HEK293 (cell line): ENCODE data around the gene IFNAR1.
"Not testable (repeated sequence)": the region's sequence is repeated elsewhere in the genome, so short reads cannot be mapped to it uniquely, and the experiment has no call there.

ENCODE experiments used
- CTCF ChIA-PET: fragments of 350-600 bp; formaldehyde crosslinking; extraction: SDS; loops from one replicate; lab custom pipeline; 2021; ENCODE audit warnings: antibody characterized with exemption; lab: Yijun Ruan, JAX
- POLR2A ChIA-PET: fragments of 300-600 bp; formaldehyde crosslinking; extraction: SDS; loops from one replicate; lab custom pipeline; 2020; ENCODE audit warnings: antibody characterized with exemption, inconsistent platforms; lab: Yijun Ruan, JAX
- H3K27ac ChIP-seq: fragments of 200-500 bp; sonication (Bioruptor generic); 2 replicates; pipeline ENCODE4 v1.5.1; 2014; ENCODE audit warnings: low read depth, low read length, control low read depth, inconsistent platforms; ENCODE audit errors: extremely low read depth
- H3K36me3 ChIP-seq, 2 experiments: fragments of 200-500 bp in 1 of 2; sonication (Bioruptor generic) in 1 of 2; 1 replicate in 1 of 2; 2 replicates in 1 of 2; pipeline ENCODE4 v1.5.1; 2014 to 2017; ENCODE audit warnings: inconsistent platforms in 2 of 2, low read length in 2 of 2; ENCODE audit not compliant: control insufficient read depth in 2 of 2, insufficient read depth in 1 of 2
- H3K4me1 ChIP-seq: fragments of 200-500 bp; sonication (Bioruptor generic); 2 replicates; pipeline ENCODE4 v1.5.1; 2014; ENCODE audit warnings: mild to moderate bottlenecking, low read length, inconsistent platforms; ENCODE audit not compliant: control insufficient read depth, insufficient read depth
- H3K4me3 ChIP-seq: 2 replicates; pipeline ENCODE4 v1.5.1; 2011; ENCODE audit warnings: low read depth, mild to moderate bottlenecking, control low read depth, low read length, moderate library complexity
- H3K9me3 ChIP-seq: fragments of 200-500 bp; sonication (Bioruptor generic); 2 replicates; pipeline ENCODE4 v1.5.1; 2014; ENCODE audit warnings: low read depth, low read length, inconsistent platforms; ENCODE audit not compliant: control insufficient read depth, insufficient read depth
- GLI4 ChIP-seq: fragments of 450-650 bp; formaldehyde crosslinking; IDR thresholded peaks from 2 replicates; pipeline ENCODE4 v1.5.1; 2016; ENCODE audit warnings: missing biosample characterization, missing genetic modification characterization
- GLIS2 ChIP-seq: fragments of 450-650 bp; formaldehyde crosslinking; IDR thresholded peaks from 2 replicates; pipeline ENCODE4 v1.5.1; 2016; ENCODE audit warnings: missing biosample characterization, missing genetic modification characterization
- KLF1 ChIP-seq: fragments of 450-650 bp; formaldehyde crosslinking; IDR thresholded peaks from 2 replicates; pipeline ENCODE4 v1.5.1; 2016; ENCODE audit warnings: missing biosample characterization, missing genetic modification characterization
- PRDM1 ChIP-seq: fragments of 450-650 bp; formaldehyde crosslinking; IDR thresholded peaks from 2 replicates; pipeline ENCODE4; 2016; ENCODE audit warnings: missing biosample characterization, missing genetic modification characterization
- SETDB1 ChIP-seq: IDR thresholded peaks from one replicate; pipeline ENCODE4 v1.6.1; 2017; ENCODE audit warnings: mild to moderate bottlenecking, low read length, moderate library complexity, mixed read lengths; ENCODE audit not compliant: insufficient read length
- TRIM28 ChIP-seq: IDR thresholded peaks from 2 replicates; pipeline ENCODE4 v1.6.1; 2011; ENCODE audit warnings: low read length, control low read depth, borderline replicate concordance
- YY2 ChIP-seq: fragments of 450-650 bp; formaldehyde crosslinking; IDR thresholded peaks from 2 replicates; pipeline ENCODE4 v1.5.1; 2016; ENCODE audit warnings: missing biosample characterization, missing genetic modification characterization
- ZBTB20 ChIP-seq: fragments of 450-650 bp; formaldehyde crosslinking; IDR thresholded peaks from 2 replicates; pipeline ENCODE4 v1.5.1; 2016; ENCODE audit warnings: missing biosample characterization, missing genetic modification characterization
- ZEB2 ChIP-seq: fragments of 450-650 bp; formaldehyde crosslinking; IDR thresholded peaks from 2 replicates; pipeline ENCODE4 v1.5.1; 2016; ENCODE audit warnings: missing biosample characterization, missing genetic modification characterization
- ZIC2 ChIP-seq: fragments of 450-650 bp; formaldehyde crosslinking; IDR thresholded peaks from 2 replicates; pipeline ENCODE4 v1.5.1; 2016; ENCODE audit warnings: missing biosample characterization, missing genetic modification characterization
- ZNF16 ChIP-seq: fragments of 450-650 bp; formaldehyde crosslinking; IDR thresholded peaks from 2 replicates; pipeline ENCODE4 v1.5.1; 2016; ENCODE audit warnings: low read depth, missing biosample characterization, missing genetic modification characterization
- ZNF19 ChIP-seq: fragments of 450-650 bp; formaldehyde crosslinking; IDR thresholded peaks from 2 replicates; pipeline ENCODE4; 2016; ENCODE audit warnings: missing biosample characterization, missing genetic modification characterization, low read depth
- ZNF223 ChIP-seq: fragments of 450-650 bp; formaldehyde crosslinking; IDR thresholded peaks from 2 replicates; pipeline ENCODE4 v1.5.1; 2016; ENCODE audit warnings: missing biosample characterization, missing genetic modification characterization
- ZNF354C ChIP-seq: fragments of 450-650 bp; formaldehyde crosslinking; IDR thresholded peaks from 2 replicates; pipeline ENCODE4 v1.5.1; 2016; ENCODE audit warnings: missing biosample characterization, missing genetic modification characterization, low read depth, borderline replicate concordance
- ZNF366 ChIP-seq: fragments of 450-650 bp; formaldehyde crosslinking; conservative IDR thresholded peaks from 2 replicates; pipeline ENCODE4 v1.5.1; 2016; ENCODE audit warnings: missing biosample characterization, missing genetic modification characterization
- ZNF394 ChIP-seq: fragments of 450-650 bp; formaldehyde crosslinking; IDR thresholded peaks from 2 replicates; pipeline ENCODE4 v1.5.1; 2016; ENCODE audit warnings: missing biosample characterization, missing genetic modification characterization, mild to moderate bottlenecking, moderate library complexity, borderline replicate concordance
- ZNF529 ChIP-seq: fragments of 450-650 bp; formaldehyde crosslinking; IDR thresholded peaks from 2 replicates; pipeline ENCODE4 v1.5.1; 2017; ENCODE audit warnings: missing genetic modification characterization, missing biosample characterization; ENCODE audit not compliant: insufficient replicate concordance
- ZNF530 ChIP-seq: fragments of 450-650 bp; formaldehyde crosslinking; IDR thresholded peaks from 2 replicates; pipeline ENCODE4 v1.5.1; 2016; ENCODE audit warnings: low read depth, missing biosample characterization, missing genetic modification characterization
- ZNF555 ChIP-seq: fragments of 450-650 bp; formaldehyde crosslinking; conservative IDR thresholded peaks from 2 replicates; pipeline ENCODE4 v1.5.1; 2017; ENCODE audit warnings: missing biosample characterization, mild to moderate bottlenecking, missing genetic modification characterization, inconsistent platforms
- ZNF600 ChIP-seq: fragments of 450-650 bp; formaldehyde crosslinking; IDR thresholded peaks from 2 replicates; pipeline ENCODE4 v1.5.1; 2016; ENCODE audit warnings: missing biosample characterization, missing genetic modification characterization
- ZNF624 ChIP-seq: fragments of 450-650 bp; formaldehyde crosslinking; IDR thresholded peaks from 2 replicates; pipeline ENCODE4 v1.5.1; 2017; ENCODE audit warnings: missing biosample characterization, missing genetic modification characterization
- ZNF701 ChIP-seq: fragments of 450-650 bp; formaldehyde crosslinking; IDR thresholded peaks from 2 replicates; pipeline ENCODE4 v1.5.1; 2016; ENCODE audit warnings: missing biosample characterization, missing genetic modification characterization
- ZNF791 ChIP-seq: fragments of 450-650 bp; formaldehyde crosslinking; IDR thresholded peaks from 2 replicates; pipeline ENCODE4 v1.5.1; 2016; ENCODE audit warnings: missing biosample characterization, missing genetic modification characterization
- TF ChIP-seq, protein P1 (sequence below): fragments of 450-650 bp; formaldehyde crosslinking; IDR thresholded peaks from 2 replicates; pipeline ENCODE4 v1.5.1; 2016; ENCODE audit warnings: missing biosample characterization, missing genetic modification characterization
- TF ChIP-seq, protein P2 (sequence below): fragments of 450-650 bp; formaldehyde crosslinking; IDR thresholded peaks from 2 replicates; pipeline ENCODE4 v1.5.1; 2016; ENCODE audit warnings: missing biosample characterization, missing genetic modification characterization
- TF ChIP-seq, protein P3 (sequence below): fragments of 450-650 bp; formaldehyde crosslinking; IDR thresholded peaks from 2 replicates; pipeline ENCODE4 v1.5.1; 2016; ENCODE audit warnings: missing biosample characterization, missing genetic modification characterization

IFNAR1 gene

DNA sequence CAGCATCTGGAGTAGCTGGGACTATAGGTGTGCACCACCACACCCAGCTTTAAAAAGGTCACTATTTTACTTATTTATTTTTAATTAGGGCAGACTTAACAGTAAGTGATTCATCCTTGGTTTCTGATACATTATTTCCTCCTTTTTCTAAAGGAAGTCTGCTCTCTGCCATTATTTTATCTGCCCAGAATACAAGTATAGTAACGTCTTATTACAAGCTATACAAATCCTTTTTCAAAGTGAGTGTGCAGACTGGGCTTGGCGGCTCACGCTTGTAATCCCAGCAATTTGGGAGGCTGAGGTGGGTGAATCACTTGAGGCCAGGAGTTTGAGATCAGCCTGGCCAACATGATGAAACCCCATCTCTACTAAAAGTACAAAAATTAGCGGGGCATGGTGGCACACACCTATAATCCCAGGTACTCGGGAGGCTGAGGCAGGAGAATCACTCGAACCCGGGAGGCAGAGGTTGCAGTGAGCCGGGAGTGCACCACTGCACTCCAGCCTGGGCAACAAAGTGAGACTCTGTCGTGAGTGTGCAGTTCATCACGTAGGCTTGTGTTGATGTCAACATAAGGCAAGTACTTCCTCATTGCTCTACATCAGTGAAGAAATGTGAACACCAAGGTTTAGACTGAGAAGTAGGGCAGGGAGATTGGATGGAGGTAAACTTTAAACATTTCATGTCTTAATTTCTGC, 39.3 kb downstream of the IFNAR1 start:
- TF ChIP-seq ZNF394 (tag by site-specific recombination), result 0 out of 2 replicates have a peak, but pooled peaks have one; percentile 13
- POLR2A ChIA-PET, result interaction anchor here (1.2 kb wide), 1 partner anchor 39 kb away, joined by 6 read pairs; the partner anchor contains the start of gene IFNAR1
- not testable (repeated sequence) for H3K9me3 ChIP-seq, H3K27ac ChIP-seq, H3K4me1 ChIP-seq, H3K4me3 ChIP-seq, H3K36me3 ChIP-seq
- CTCF ChIA-PET, result interaction anchor here (0.6 to 1.1 kb wide), 3 partner anchors 166 to 634 kb away, joined by 4 to 5 read pairs (median 4); no protein-coding TSS in a partner anchor

DNA sequence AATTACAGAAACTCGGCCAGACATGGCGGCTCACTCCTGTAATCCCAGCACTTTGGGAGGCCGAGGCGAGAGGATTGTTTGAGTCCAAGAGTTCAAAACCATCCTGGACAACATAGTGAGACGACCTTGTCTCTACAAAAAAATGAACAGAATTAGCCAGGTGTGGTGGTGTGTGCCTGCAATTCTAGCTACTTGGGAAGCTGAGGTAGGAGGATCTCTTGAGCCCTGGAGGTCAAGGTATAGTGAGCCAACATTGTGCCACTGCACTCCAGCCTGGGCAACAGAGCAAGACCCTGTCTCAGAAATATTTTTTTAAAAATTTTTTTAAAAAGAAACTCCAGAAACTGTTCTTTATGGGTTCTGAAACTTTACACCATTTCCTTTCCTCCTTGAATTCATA, 40.1 kb downstream of the IFNAR1 start:
- Histone ChIP-seq H3K9me3 (no peaks in the 10 kb centered on the region), H3K36me3 (no peaks in the 10 kb centered on the region), H3K4me1 (no peaks in the 10 kb centered on the region), H3K4me3 (no peak overlapping the region), H3K27ac (no peak overlapping the region)
- POLR2A ChIA-PET, result interaction anchor here (1.3 kb wide), 1 partner anchor 115 kb away, joined by 3 read pairs; the partner anchor contains the start of gene TMEM50B
- CTCF ChIA-PET, result interaction anchor here (1.8 kb wide), 1 partner anchor 10 kb away, joined by 8 read pairs; no protein-coding TSS in a partner anchor
- TF ChIP-seq ZNF701 (tag by site-specific recombination) (no peak), YY2 (tag by site-specific recombination) (no peak), ZEB2 (tag by site-specific recombination) (no peak), ZNF16 (no peak), GLIS2 (tag by site-specific recombination) (no peak), ZNF19 (tag by site-specific recombination) (no peak), ZNF530 (tag by site-specific recombination) (no peak), ZNF529 (no peak), KLF1 (tag by site-specific recombination) (no peak), ZNF600 (no peak), ZNF791 (tag by site-specific recombination) (no peak)
- TF ChIP-seq, protein P1, sequence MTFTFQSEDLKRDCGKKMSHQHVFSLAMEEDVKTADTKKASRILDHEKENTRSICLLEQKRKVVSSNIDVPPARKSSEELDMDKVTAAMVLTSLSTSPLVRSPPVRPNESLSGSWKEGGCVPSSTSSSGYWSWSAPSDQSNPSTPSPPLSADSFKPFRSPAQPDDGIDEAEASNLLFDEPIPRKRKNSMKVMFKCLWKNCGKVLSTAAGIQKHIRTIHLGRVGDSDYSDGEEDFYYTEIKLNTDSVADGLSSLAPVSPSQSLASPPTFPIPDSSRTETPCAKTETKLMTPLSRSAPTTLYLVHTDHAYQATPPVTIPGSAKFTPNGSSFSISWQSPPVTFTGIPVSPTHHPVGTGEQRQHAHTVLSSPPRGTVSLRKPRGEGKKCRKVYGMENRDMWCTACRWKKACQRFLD, result no peak

DNA sequence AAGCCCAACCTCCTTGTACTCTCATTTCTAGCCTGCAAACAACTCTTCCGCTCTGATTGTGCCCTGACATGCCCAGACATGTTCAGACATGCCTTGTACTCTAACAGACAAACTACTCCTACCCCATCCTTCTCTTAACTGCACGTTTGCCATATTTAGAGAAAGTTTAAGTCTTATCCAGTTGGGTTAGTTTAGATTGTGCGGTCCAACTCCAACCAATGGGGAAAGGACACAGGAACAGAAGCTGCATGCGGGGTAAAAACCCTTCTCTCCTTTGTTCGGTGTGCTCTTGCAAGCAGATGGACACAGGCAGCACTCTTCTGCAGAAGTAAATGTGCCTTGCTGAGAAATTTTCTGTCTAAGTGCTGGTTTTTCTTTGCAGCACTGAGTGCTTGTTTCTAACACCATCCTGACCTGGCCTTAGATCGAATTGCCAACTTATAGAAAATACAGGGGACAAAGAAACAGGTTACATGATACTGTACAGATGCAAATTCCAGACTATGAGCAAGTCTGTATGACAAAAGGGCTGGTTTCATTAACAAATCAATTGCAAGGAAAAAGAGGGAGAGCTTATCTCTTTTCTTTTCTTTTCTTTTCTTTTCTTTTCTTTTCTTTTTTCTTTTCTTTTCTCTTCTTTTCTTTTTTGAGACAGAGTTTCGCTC, 42.7 kb downstream of the IFNAR1 start:
- Histone ChIP-seq H3K27ac (no peak overlapping the region), H3K4me3 (no peak overlapping the region), H3K4me1 (no peaks in the 10 kb centered on the region), H3K36me3 (no peaks in the 10 kb centered on the region), H3K9me3 (no peaks in the 10 kb centered on the region)
- CTCF ChIA-PET, result interaction anchor here (0.6 kb wide), 1 partner anchor 34 kb away, joined by 6 read pairs; no protein-coding TSS in a partner anchor
- POLR2A ChIA-PET, result no interaction called here
- TF ChIP-seq ZBTB20 (no peak), ZNF223 (tag by site-specific recombination) (no peak), ZNF366 (tag by site-specific recombination) (0 out of 2 replicates have a peak, but pooled peaks have one; percentile 3), GLI4 (tag by site-specific recombination) (no peak), ZNF624 (no peak), TRIM28 (peak; percentile 100), ZNF354C (no peak), ZNF555 (tag by site-specific recombination) (0 out of 2 replicates have a peak, but pooled peaks have one; percentile 10), PRDM1 (tag by site-specific recombination) (peak; percentile 35; the same call in 1 of the 2 replicates), SETDB1 (peak; percentile 100), ZIC2 (no peak)
- TF ChIP-seq, protein P2, sequence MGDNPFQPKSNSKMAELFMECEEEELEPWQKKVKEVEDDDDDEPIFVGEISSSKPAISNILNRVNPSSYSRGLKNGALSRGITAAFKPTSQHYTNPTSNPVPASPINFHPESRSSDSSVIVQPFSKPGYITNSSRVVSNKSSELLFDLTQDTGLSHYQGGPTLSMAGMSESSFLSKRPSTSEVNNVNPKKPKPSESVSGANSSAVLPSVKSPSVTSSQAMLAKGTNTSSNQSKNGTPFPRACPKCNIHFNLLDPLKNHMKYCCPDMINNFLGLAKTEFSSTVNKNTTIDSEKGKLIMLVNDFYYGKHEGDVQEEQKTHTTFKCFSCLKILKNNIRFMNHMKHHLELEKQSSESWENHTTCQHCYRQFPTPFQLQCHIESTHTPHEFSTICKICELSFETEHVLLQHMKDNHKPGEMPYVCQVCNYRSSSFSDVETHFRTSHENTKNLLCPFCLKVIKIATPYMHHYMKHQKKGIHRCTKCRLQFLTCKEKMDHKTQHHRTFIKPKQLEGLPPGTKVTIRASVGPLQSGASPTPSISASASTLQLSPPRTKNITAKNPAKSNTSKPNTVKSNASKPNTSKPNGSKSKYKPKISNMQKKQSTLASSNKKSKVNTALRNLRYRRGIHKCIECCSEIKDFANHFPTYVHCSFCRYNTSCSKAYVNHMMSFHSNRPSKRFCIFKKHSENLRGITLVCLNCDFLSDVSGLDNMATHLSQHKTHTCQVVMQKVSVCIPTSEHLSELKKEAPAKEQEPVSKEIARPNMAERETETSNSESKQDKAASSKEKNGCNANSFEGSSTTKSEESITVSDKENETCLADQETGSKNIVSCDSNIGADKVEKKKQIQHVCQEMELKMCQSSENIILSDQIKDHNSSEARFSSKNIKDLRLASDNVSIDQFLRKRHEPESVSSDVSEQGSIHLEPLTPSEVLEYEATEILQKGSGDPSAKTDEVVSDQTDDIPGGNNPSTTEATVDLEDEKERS (tag by site-specific recombination), result 0 out of 2 replicates have a peak, but pooled peaks have one; percentile 53
- TF ChIP-seq, protein P3, sequence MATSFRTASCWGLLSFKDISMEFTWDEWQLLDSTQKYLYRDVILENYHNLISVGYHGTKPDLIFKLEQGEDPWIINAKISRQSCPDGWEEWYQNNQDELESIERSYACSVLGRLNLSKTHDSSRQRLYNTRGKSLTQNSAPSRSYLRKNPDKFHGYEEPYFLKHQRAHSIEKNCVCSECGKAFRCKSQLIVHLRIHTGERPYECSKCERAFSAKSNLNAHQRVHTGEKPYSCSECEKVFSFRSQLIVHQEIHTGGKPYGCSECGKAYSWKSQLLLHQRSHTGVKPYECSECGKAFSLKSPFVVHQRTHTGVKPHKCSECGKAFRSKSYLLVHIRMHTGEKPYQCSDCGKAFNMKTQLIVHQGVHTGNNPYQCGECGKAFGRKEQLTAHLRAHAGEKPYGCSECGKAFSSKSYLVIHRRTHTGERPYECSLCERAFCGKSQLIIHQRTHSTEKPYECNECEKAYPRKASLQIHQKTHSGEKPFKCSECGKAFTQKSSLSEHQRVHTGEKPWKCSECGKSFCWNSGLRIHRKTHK (tag by site-specific recombination), result 0 out of 2 replicates have a peak, but pooled peaks have one; percentile 30
